IMR-90 (cell line): ENCODE measurements around the gene PROX2.
A peak's percentile ranks its signal among the peaks of the same experiment; 100 is the strongest.

Experiments
- MAFK ChIP-seq: IDR thresholded peaks from 2 replicates; pipeline ENCODE4 v1.6.1; 2012; ENCODE audit warnings: low read depth, low read length, improper control_type of control experiment
- MXI1 ChIP-seq: IDR thresholded peaks from 2 replicates; pipeline ENCODE4 v1.6.1; 2012; ENCODE audit warnings: low read depth, mild to moderate bottlenecking, low read length, moderate library complexity, borderline replicate concordance
- POLR2A ChIP-seq: IDR thresholded peaks from 2 replicates; pipeline ENCODE4 v1.6.1; 2012; ENCODE audit warnings: mild to moderate bottlenecking, low read depth, low read length
- TF ChIP-seq, protein P1 (sequence below): conservative IDR thresholded peaks from 2 replicates; pipeline ENCODE4 v1.5.1; 2012; ENCODE audit warnings: mild to moderate bottlenecking, low read depth, low read length, improper control_type of control experiment

GRCh38 chr14:74882103-74882920 is 6.4 kb upstream of the PROX2 start:
- TF ChIP-seq, protein P1, sequence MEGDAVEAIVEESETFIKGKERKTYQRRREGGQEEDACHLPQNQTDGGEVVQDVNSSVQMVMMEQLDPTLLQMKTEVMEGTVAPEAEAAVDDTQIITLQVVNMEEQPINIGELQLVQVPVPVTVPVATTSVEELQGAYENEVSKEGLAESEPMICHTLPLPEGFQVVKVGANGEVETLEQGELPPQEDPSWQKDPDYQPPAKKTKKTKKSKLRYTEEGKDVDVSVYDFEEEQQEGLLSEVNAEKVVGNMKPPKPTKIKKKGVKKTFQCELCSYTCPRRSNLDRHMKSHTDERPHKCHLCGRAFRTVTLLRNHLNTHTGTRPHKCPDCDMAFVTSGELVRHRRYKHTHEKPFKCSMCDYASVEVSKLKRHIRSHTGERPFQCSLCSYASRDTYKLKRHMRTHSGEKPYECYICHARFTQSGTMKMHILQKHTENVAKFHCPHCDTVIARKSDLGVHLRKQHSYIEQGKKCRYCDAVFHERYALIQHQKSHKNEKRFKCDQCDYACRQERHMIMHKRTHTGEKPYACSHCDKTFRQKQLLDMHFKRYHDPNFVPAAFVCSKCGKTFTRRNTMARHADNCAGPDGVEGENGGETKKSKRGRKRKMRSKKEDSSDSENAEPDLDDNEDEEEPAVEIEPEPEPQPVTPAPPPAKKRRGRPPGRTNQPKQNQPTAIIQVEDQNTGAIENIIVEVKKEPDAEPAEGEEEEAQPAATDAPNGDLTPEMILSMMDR, result no peak
- no peak for TF ChIP-seq POLR2A
- 0 out of 2 replicates have a peak, but pooled peaks have one; percentile 10 for TF ChIP-seq MXI1
- TF ChIP-seq MAFK, result no peak
